HG03460 (cell line): ENCODE data around the gene SBF2.

Source experiments
- ATAC-seq: cut with Tn5 transposase; IDR thresholded peaks from one replicate; pipeline ENCODE4 v1.9.1; 2021; ENCODE audit not compliant: unreplicated experiment

Gene SBF2

DNA sequence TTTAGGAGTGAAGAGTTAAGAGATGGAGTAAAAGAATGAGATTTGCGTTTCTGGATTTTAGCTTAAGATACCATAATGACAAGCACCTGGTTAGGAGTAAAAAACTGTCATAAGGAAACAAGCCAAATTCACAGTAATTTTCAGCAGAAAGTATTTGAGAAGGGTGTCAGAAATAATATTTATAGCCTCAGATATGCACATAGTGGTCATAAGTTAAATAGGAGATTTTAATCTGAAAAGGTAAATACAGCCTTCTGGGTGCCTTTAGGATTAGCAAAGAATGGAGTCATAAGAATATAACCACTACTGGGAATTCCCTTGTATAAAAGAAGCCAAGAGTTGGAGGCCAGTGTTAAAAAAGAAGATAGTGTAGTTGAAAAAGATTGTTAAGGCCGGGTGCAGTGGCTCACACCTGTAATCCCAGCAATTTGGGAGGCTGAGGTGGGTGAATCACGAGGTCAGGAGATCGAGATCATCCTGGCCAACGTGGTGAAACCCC is 470.1 kb downstream of the SBF2 start:
- no peak for ATAC-seq

GRCh38 chr11:9823439-9823838 is 470.6 kb downstream of the SBF2 start:
- ATAC-seq, result no peak

DNA sequence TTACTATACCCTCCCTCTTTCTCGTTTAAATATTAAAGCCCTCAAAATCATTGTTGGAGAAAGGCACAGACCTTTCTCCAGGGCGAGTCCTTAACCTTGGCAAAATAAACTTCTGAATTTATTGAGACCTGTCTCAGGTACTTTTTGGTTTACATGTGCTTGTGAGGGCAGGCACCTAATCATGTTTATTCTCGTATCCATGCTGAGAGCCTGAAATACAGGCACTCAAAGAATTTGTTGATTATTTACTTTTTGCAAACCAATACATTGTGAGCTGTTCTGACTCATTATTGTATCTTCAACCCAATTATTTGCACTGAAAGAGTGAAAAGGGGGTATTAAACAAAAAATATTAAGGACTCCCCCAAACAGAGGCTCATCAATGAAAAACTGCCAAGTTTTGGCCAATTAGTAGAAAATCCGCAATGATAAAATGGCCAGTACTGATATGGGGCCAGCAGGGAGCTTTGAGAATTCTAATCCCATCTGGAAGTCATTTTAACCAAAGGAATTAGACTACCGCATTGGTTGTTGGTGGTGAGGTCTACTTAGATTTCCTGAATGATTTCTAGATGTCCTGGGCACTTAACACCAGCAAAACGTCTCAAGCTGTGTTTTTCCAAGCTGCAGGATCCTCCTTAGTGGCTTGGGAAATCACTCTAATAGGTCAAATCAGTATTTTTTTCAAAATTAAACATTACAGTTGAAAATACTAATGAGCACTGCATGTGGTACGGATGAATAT is 472.8 kb downstream of the SBF2 start:
- no peak for ATAC-seq

- no peak for ATAC-seq
Observed at GRCh38 chr11:9820260-9820659, 473.8 kb downstream of the SBF2 start.

DNA sequence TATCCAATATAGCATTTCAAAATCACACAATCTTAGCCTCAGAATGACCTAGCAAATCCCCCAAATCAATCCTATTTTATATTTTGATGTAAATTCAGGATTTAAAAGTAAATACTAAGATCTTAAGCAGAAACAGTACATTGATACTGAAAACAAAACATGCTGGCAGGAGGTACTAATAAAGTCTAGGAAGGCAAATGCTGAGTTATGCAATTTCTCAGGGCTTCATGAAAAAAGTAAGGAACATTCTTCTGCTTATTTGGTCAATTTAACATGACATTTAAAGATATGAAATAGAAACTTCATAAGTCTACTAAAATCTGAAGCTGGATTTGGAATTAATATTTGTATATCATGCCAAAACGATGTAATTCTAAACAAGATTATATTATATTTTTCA is 476.8 kb downstream of the SBF2 start:
- no peak for ATAC-seq

- no peak for ATAC-seq
Observed at GRCh38 chr11:9815486-9816136, 478.4 kb downstream of the SBF2 start.

DNA sequence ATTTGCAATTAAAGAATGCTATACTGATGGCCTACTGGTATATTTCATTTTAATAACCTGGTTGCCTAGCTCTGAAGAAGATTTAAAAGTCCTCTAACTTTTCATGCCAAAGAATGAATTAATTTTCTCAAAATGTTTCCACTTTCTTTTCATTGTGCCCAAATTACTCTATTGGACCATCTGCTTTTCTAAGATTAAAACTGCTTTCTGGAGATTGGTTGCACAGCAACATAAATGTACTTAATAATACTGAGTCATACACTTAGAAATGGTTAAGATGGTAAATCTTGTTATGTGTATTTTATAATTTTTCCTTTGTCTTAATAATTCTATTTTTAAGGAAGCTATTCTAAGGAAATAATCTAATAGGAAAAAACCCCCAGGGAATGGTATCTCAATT is 479.9 kb downstream of the SBF2 start:
- no peak for ATAC-seq

GRCh38 chr11:9808943-9809342 is 485.1 kb downstream of the SBF2 start:
- ATAC-seq, result no peak

DNA sequence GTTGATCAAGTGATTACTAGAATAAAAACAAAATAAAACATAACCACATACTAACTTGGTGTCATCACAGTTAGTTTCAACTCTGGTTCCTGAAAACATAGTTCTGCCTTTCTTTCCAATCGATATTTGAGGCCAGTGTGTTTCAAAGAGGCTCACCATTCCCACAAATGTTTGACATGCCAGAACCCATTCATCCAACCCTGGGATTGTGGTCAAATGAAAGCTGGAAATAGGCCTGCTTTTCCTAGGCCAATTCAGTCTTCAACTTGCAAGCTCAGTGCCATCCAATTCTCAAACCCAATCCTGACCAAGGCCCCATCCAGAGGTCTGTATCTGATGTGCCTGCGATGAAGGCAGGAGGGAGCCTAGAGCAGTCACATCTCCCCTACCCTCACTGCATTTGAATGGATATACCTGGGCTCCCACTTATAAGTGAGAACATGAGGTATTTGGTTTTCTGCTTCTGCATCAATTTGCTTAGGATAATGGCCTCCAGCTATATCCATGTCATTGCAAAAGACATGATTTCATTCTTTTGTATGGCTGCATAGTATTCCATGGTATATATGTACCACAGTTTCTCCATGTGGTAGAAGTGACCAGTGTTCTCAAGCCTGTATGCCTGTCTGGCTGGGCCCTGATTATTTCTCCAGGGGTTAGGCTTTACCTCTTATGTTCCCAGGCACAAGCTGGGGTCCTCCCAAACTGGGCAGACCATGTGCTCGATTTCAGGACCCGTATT is 486.9 kb downstream of the SBF2 start:
- ATAC-seq, result no peak

- ATAC-seq, result no peak
Observed at GRCh38 chr11:9804419-9804902, 489.6 kb downstream of the SBF2 start.

GRCh38 chr11:9803685-9804418 is 490.2 kb downstream of the SBF2 start:
- ATAC-seq, result no peak

DNA sequence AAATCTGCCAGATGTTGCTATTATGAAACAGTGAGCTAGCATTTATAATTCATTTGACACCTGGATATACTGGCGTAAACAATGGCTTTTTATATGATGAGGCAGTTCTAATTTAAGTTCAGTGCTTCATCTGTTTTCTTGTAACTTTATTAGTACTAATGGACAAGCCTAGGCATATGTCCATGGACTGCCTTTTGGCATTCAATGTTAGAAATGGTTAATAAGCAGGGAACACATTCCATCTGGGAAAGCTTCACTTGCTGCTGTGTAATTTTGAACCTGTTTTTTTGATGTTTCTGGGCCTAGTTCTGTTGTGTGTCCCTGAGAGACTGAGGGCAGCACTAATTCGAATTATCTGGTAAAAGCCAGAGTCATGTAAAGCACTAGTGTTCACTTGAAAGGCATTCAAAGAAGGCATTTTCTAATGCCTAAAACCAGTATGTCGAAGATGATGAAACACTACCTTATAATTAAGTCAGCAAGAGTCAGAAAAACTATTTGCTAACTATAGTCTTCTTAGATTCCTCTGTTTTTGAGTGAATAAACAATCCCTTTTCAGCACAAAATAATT is 491.6 kb downstream of the SBF2 start:
- ATAC-seq, result no peak

- ATAC-seq, result no peak
Observed at GRCh38 chr11:9799886-9800285, 494.1 kb downstream of the SBF2 start.

GRCh38 chr11:9797300-9797699 is 496.7 kb downstream of the SBF2 start:
- ATAC-seq, result no peak

DNA sequence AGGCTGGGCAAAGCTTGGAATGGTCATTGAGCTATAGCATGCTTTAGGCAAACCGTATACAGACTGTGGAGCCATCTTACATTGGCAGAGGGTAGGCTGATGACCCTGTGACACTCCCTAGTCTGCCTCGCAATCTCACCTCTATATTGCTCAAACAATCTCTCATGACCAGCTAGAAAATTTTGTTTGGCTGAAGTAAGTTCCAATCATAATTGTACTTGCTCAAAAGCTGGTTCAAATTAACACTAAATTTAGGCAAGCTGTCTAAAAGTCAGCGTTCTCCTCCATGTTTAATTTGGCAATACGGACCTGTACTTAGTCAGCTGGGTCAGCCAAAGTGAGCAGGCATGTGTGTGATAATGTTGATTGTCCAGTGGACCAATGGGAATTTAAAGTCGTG is 497.2 kb downstream of the SBF2 start:
- ATAC-seq, result no peak

DNA sequence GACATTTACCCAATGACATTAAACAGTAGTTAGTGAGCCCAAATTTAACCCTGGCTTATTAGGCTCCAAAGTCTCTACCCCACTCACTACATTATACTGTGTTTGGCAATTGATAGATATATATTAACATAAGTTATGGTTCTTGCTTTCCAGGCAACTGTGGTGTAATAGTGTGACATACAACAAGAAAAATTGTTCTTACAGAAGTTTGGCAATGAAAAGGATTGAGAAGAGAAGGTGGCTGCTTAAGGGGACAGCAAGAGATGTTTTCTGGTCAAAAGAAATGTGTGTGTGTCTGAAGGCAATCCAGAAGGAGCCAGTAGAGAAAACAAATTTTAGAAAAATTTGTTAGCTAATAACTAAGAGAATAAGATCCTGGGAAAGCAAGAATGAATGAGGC is 497.8 kb downstream of the SBF2 start:
- no peak for ATAC-seq

- ATAC-seq, result no peak
Observed at GRCh38 chr11:9790703-9791102, 503.3 kb downstream of the SBF2 start.

GRCh38 chr11:9789910-9790309 is 504.1 kb downstream of the SBF2 start:
- no peak for ATAC-seq

- no peak for ATAC-seq
Observed at GRCh38 chr11:9787981-9788521, 506.0 kb downstream of the SBF2 start.

- no peak for ATAC-seq
Observed at GRCh38 chr11:9787260-9787659, 506.8 kb downstream of the SBF2 start.
